Upper lobe of left lung (tissue), 6 donors: Measurements from ENCODE around the gene PIGS. TPM values are rescaled to one million over a fixed set of nuclear protein-coding genes. Genes with fewer than 3 reads are reported as not detected.

Experiments
- ATAC-seq, 2 donors: fragments of 200-7000 bp; cut with Tn5 transposase; one replicate each; pipeline ENCODE4 v1.9.1; 2022; ENCODE audit warnings: mild to moderate bottlenecking in 2 of 2, moderate library complexity in 2 of 2; ENCODE audit not compliant: low FRiP score in 2 of 2
- DNase-seq, 2 donors: peaks; one replicate each; pipeline ENCODE4 v3.0.0-alpha.2; 2019 to 2020
- H3K27ac ChIP-seq, 4 donors: fragments of 200-600 bp; sonication (generic); one replicate each; pipeline ENCODE4 v1.5.1; 2016 to 2019
- H3K27me3 ChIP-seq, 4 donors: fragments of 200-600 bp; sonication (generic); one replicate each; pipeline ENCODE4 v1.5.1; 2017 to 2019
- H3K36me3 ChIP-seq, 4 donors: fragments of 200-600 bp; sonication (generic); one replicate each; pipeline ENCODE4 v1.5.1; 2016 to 2019
- H3K4me1 ChIP-seq, 4 donors: fragments of 200-600 bp; sonication (generic); one replicate each; pipeline ENCODE4 v1.5.1; 2018 to 2019
- H3K4me3 ChIP-seq, 4 donors: fragments of 200-600 bp; sonication (generic); one replicate each; pipeline ENCODE4 v1.5.1; 2017 to 2019; ENCODE audit warnings: mild to moderate bottlenecking in 2 of 4, moderate library complexity in 1 of 4
- H3K9me3 ChIP-seq, 4 donors: fragments of 200-600 bp; sonication (generic); one replicate each; pipeline ENCODE4 v1.5.1; 2018 to 2019
- EP300 ChIP-seq, 4 donors: sonication (generic); formaldehyde crosslinking; IDR thresholded peaks; one replicate each; pipeline ENCODE4 v1.5.1; 2017; ENCODE audit warnings: antibody characterized with exemption in 4 of 4, control low read depth in 2 of 4
- POLR2A ChIP-seq, 4 donors: fragments of 450-650 bp; IDR thresholded peaks; one replicate each; pipeline ENCODE4 v1.5.1; 2016 to 2017; ENCODE audit warnings: antibody characterized with exemption in 4 of 4, mild to moderate bottlenecking in 2 of 4
- POLR2AphosphoS5 ChIP-seq, 2 donors: sonication (generic); formaldehyde crosslinking; IDR thresholded peaks; one replicate each; pipeline ENCODE4 v1.5.1; 2017; ENCODE audit warnings: antibody characterized with exemption in 2 of 2
- WGBS, 2 donors: methylation state at CpG; one replicate each; pipeline ENCODE4 v1.1.5; 2017 to 2018; 5-methylcytosine and 5-hydroxymethylcytosine counted together
- total RNA-seq, 6 donors: library from RNA; depleted of rRNA in 4 of 6; stranded (reverse); fragments of >200 nt in 4 of 6; gene quantifications; one replicate each; pipeline versions ENCODE4 v1.1.0 to v1.2.1, GENCODE V29; 2016 to 2021
- TF ChIP-seq, protein P1 (sequence below), 6 experiments: fragments of 450-650 bp in 4 of 6; fragments of 200-600 bp in 2 of 6; sonication (generic) in 2 of 6; IDR thresholded peaks; one replicate each; pipeline ENCODE4 v1.5.1; 2016 to 2019; ENCODE audit warnings: antibody characterized with exemption in 6 of 6
- donor health status: DM: no; HTN: no; CAD: no; lungs with moderate emphysema.
- donor health status: DM: no; HTN: yes; CAD: no; lungs with severe emphysema.

The PIGS gene
- total RNA-seq, 6 donors from 2014 or later, result 36.7 to 69.6 (median 58.1) TPM

DNA sequence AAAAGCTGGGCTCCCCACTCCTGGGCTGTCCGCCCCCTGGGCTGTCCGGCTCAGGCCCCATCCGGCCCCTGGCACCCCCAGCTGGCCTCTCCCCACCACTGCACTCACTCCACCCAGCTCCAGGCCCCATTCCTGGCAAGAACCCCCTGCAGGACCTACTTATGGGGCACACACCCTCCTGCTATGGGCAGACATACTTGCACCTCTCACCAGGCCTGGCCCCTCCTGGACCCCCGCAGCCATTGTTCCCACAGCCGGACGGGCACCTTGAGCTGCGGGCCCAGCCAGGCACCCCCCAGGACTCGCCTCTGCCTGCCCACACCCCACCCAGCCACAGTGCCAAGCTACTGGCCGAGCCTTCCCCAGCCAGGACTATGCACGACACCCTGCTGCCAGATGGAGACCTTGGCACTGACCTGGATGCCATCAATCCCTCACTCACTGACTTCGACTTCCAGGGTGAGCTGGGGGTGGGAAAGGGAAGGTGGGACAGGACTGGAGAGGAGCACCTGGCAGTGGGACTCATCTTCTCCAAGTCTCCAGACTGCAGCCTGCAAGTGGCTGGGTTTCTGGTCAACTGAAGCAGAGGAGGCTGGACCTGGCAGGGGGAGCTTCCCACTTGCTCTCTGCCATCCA, 36.5 kb downstream of the PIGS start:
- ATAC-seq, result no peak
- no peaks in the 10 kb centered on the region for H3K9me3 ChIP-seq
- TF ChIP-seq, protein P1, sequence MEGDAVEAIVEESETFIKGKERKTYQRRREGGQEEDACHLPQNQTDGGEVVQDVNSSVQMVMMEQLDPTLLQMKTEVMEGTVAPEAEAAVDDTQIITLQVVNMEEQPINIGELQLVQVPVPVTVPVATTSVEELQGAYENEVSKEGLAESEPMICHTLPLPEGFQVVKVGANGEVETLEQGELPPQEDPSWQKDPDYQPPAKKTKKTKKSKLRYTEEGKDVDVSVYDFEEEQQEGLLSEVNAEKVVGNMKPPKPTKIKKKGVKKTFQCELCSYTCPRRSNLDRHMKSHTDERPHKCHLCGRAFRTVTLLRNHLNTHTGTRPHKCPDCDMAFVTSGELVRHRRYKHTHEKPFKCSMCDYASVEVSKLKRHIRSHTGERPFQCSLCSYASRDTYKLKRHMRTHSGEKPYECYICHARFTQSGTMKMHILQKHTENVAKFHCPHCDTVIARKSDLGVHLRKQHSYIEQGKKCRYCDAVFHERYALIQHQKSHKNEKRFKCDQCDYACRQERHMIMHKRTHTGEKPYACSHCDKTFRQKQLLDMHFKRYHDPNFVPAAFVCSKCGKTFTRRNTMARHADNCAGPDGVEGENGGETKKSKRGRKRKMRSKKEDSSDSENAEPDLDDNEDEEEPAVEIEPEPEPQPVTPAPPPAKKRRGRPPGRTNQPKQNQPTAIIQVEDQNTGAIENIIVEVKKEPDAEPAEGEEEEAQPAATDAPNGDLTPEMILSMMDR (IDR thresholded peaks at IDR 0.05), result no peak
- TF ChIP-seq POLR2A (IDR thresholded peaks at IDR 0.05) (no peak), POLR2AphosphoS5 (IDR thresholded peaks at IDR 0.05) (no peak), EP300 (IDR thresholded peaks at IDR 0.05) (no peak)
- no peaks in the 10 kb centered on the region for H3K36me3 ChIP-seq
- H3K27me3 ChIP-seq, result no peaks in the 10 kb centered on the region
- 71 to 95% methylated on average over 3 to 11 of the region's 11 CpGs for WGBS, 2 donors
- peak overlapping the region in 1 of 4 donors; percentile 66 for H3K27ac ChIP-seq
- H3K4me3 ChIP-seq, result no peak overlapping the region
- DNase-seq, result peak in 1 of 2 donors; percentile 65
- H3K4me1 ChIP-seq, result peaks cover 0 to 19% (median 3%) of the 10 kb centered on the region in 4 donors

DNA sequence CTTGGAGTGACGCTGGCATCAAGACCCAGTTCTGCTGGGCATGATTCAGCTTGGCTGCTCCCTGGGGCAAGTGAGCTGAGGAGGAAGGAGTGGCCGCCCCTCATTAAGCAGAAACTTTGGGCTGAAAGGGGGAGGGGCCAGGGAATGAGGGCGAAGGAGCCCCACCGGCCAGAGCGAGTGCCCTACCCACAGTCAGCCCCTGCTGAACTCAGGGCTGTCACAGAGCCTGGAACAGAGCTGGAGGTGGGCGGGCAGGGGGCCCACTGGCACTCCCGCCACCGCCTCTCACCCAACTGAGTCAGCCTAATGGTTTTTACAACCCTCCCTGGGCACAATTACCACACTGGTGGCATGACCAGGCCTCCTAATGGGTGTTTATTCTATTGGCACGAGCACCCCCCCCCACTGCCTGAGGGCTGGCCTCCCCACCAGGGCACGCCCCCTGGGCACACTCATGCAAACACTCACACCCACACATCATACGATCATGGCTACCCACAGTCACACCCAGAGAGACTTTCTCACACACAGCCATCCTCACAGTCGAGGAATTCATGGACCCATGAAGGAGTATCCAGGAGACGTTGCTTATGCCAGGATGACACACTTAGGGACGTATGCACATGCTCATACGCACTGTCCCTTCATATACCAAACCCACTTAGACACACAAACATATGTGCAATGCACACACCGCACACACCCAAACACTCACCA, 38.1 kb downstream of the PIGS start:
- Histone ChIP-seq H3K9me3 (no peaks in the 10 kb centered on the region), H3K27ac (no peak overlapping the region), H3K27me3 (no peaks in the 10 kb centered on the region), H3K4me1 (peaks cover 0 to 23% (median 3%) of the 10 kb centered on the region in 4 donors), H3K4me3 (no peak overlapping the region), H3K36me3 (no peaks in the 10 kb centered on the region)
- TF ChIP-seq POLR2AphosphoS5 (IDR thresholded peaks at IDR 0.05) (no peak), EP300 (IDR thresholded peaks at IDR 0.05) (no peak), POLR2A (IDR thresholded peaks at IDR 0.05) (no peak)
- TF ChIP-seq, protein P1 (IDR thresholded peaks at IDR 0.05), result no peak
- WGBS, 2 donors, result 65 to 72% methylated on average over 14 to 15 of the region's 16 CpGs
- peak in 1 of 2 donors; percentile 47 for DNase-seq
- no peak for ATAC-seq

DNA sequence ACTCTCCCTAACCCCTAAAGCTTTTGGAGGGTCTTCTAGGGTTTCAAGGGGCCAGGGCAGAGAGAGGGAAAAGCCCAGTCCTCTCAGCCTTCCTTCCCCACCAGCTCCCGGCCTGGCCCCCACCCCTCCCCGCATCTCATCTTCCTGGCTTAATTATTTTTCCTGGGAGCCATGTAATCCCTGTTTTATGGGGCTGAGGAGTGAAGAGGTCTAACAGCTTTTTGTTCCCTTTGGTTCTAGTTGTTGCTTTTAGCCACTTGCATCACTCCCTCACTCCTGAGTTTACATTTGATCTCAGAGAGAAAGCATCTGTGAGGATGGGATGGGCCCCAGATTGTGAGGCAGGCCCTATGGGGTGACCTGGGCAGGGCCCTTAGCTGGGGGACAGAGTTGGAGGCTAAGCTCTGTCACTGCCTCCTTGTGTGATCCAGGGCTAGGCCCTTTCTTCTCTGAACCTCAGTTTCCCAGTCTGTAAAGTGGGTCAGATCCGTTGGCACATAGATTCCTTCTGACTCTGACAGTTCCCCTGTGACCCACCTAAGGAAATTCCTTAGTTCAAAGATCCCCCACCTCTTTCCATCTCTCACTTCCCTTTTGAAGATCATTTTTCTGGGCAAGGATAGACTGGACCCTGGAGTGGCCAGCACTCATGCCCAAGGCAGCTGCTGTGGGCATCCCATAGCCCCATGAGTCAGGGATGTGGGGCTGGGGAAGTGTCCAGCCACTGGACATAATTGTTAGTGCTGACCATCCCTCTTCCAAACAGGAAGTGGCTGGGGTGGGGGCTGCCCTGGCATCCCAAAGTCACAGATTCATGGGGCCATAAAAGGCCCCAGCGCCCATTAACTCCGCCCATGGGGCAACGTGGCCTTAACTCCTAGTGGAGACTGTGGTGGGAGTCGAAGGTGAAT, 39.0 kb downstream of the PIGS start:
- ATAC-seq (no peak), DNase-seq (no peak)
- Histone ChIP-seq H3K9me3 (no peaks in the 10 kb centered on the region), H3K4me1 (peaks cover 0 to 28% (median 7%) of the 10 kb centered on the region in 4 donors), H3K4me3 (no peak overlapping the region), H3K27ac (no peak overlapping the region), H3K36me3 (no peaks in the 10 kb centered on the region), H3K27me3 (no peaks in the 10 kb centered on the region)
- TF ChIP-seq, protein P1 (IDR thresholded peaks at IDR 0.05), result no peak
- TF ChIP-seq EP300 (IDR thresholded peaks at IDR 0.05) (no peak), POLR2A (IDR thresholded peaks at IDR 0.05) (no peak), POLR2AphosphoS5 (IDR thresholded peaks at IDR 0.05) (no peak)
- WGBS, 2 donors, result 70 to 88% methylated on average over 5 of the region's 7 CpGs

DNA sequence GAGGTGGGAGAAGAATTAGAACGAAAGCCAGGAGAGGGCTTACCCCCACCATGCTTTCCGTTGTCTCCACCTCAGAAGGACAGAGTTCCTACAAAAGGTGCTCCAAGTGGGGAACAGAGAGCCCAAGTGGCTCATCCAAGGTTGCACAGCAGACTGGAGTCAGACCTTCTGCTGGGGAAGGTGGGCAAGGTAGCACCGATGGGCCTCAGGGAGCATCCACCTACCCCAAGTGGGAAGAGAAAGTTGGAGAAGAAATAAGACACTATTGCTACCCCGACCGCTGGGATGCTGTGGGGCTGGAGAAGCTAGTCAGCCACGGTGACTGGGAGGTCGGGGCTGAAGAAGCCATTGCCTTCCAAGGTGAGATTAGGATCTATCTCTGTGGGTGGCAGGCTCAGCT, 40.4 kb downstream of the PIGS start:
- H3K27ac ChIP-seq, result no peak overlapping the region
- DNase-seq, result no peak
- H3K4me3 ChIP-seq, result no peak overlapping the region
- ATAC-seq, result no peak
- WGBS, 2 donors, result 80 to 87% methylated on average over 6 to 7 of the region's 7 CpGs
- no peaks in the 10 kb centered on the region for H3K27me3 ChIP-seq
- TF ChIP-seq POLR2A (IDR thresholded peaks at IDR 0.05) (no peak), EP300 (IDR thresholded peaks at IDR 0.05) (no peak), POLR2AphosphoS5 (IDR thresholded peaks at IDR 0.05) (no peak)
- TF ChIP-seq, protein P1 (IDR thresholded peaks at IDR 0.05), result no peak
- peaks cover 0 to 35% (median 12%) of the 10 kb centered on the region in 4 donors for H3K4me1 ChIP-seq
- no peaks in the 10 kb centered on the region for H3K36me3 ChIP-seq
- no peaks in the 10 kb centered on the region for H3K9me3 ChIP-seq
